CD4-positive, alpha-beta T cell (primary cell): ENCODE results near the gene ZNF780A. TPM values are rescaled to one million over a fixed set of nuclear protein-coding genes. Genes with fewer than 3 reads are reported as not detected.

Experiments used
- ATAC-seq: fragments of 200-7000 bp; cut with Tn5 transposase; one replicate; pipeline ENCODE4 v1.10.0; 2022; ENCODE audit warnings: mild to moderate bottlenecking; ENCODE audit not compliant: poor library complexity
- CTCF ChIA-PET: fragments of 350-600 bp; sonication (Branson Sonifier 250); formaldehyde crosslinking; loops from one replicate; lab custom pipeline; 2021; ENCODE audit warnings: antibody characterized with exemption, inconsistent platforms; lab: Charles Lee
- POLR2A ChIA-PET: fragments of 350-600 bp; sonication (Branson Sonifier 250); formaldehyde crosslinking; loops from one replicate; lab custom pipeline; 2021; ENCODE audit warnings: antibody characterized with exemption, inconsistent platforms; lab: Charles Lee
- DNase-seq, 14 experiments: peaks; one replicate each; pipeline ENCODE4 v3.0.0-alpha.2; 2013 to 2020; ENCODE audit warnings: mixed read lengths in 2 of 14
- H3K27ac ChIP-seq, 2 donors: one replicate each; pipeline versions ENCODE4 v1.5.1 to v1.7.0; 2013; ENCODE audit warnings: low read length in 2 of 2, low read depth in 1 of 2, mild to moderate bottlenecking in 1 of 2
- H3K27me3 ChIP-seq, 2 experiments: 1 replicate in 1 of 2; 2 replicates in 1 of 2; pipeline versions ENCODE4 v1.6.1 to v1.7.0; 2013; ENCODE audit warnings: low read length in 2 of 2, control low read depth in 1 of 2, mild to moderate bottlenecking in 1 of 2, moderate library complexity in 1 of 2; ENCODE audit not compliant: insufficient read depth in 2 of 2, control insufficient read depth in 1 of 2
- H3K36me3 ChIP-seq: one replicate; pipeline ENCODE4 v1.6.1; 2013; ENCODE audit warnings: low read length, control low read depth; ENCODE audit not compliant: insufficient read depth
- H3K4me1 ChIP-seq: one replicate; pipeline ENCODE4 v1.6.1; 2013; ENCODE audit warnings: low read length, control low read depth; ENCODE audit not compliant: insufficient read depth
- H3K4me3 ChIP-seq: one replicate; pipeline ENCODE4 v1.5.1; 2013; ENCODE audit warnings: mild to moderate bottlenecking, low read length, moderate library complexity
- H3K9me3 ChIP-seq, 2 experiments: 1 replicate in 1 of 2; 2 replicates in 1 of 2; pipeline versions ENCODE4 v1.6.1 to v1.7.0; 2013; ENCODE audit warnings: low read length in 2 of 2, mild to moderate bottlenecking in 2 of 2, control low read depth in 1 of 2, moderate library complexity in 1 of 2; ENCODE audit not compliant: control insufficient read depth in 1 of 2, insufficient read depth in 1 of 2
- H3K27ac Mint-ChIP-seq: one replicate; pipeline ENCODE4 v1.8.0; 2020; ENCODE audit warnings: mixed read lengths
- H3K27me3 Mint-ChIP-seq: one replicate; pipeline ENCODE4 v1.8.0; 2021; ENCODE audit warnings: mixed read lengths
- H3K36me3 Mint-ChIP-seq: one replicate; pipeline ENCODE4 v1.8.0; 2021; ENCODE audit warnings: low read depth, mixed read lengths
- H3K4me1 Mint-ChIP-seq: one replicate; pipeline ENCODE4 v1.8.0; 2021; ENCODE audit warnings: low read depth, mixed read lengths
- H3K4me3 Mint-ChIP-seq: one replicate; pipeline ENCODE4 v1.8.0; 2020; ENCODE audit warnings: mild to moderate bottlenecking, mixed read lengths
- H3K9me3 Mint-ChIP-seq: one replicate; pipeline ENCODE4 v1.8.0; 2020; ENCODE audit warnings: mixed read lengths
- CTCF ChIP-seq: fragments of 200-600 bp; IDR thresholded peaks from one replicate; pipeline ENCODE4 v1.8.0; 2022; ENCODE audit warnings: antibody characterized with exemption, mild to moderate bottlenecking
- intact Hi-C, 2 experiments: fragments of 100-400 bp; cut with DNase I in 1 of 2; cut with micrococcal nuclease in 1 of 2; formaldehyde crosslinking; loops; one replicate each; pipeline versions ENCODE4 v1.15.1 to v1.9.0; 2023 to 2025; cut with DNase I, micrococcal nuclease
- total RNA-seq, 174 experiments: library from RNA in 2 of 174; stranded (reverse) in 2 of 174; gene quantifications; one replicate each; pipeline ENCODE4 v1.2.3 and lab custom pipeline; 2021 to 2026

The ZNF780A gene
- total RNA-seq, 2 experiments from 2014 or later: 9.7 to 10.6 TPM

- H3K36me3 Mint-ChIP-seq: no peaks in the 10 kb centered on the region
- Histone ChIP-seq H3K4me1 (no peaks in the 10 kb centered on the region), H3K9me3 (peaks cover 0 to 4% of the 10 kb centered on the region in 2 experiments), H3K27me3 (no peaks in the 10 kb centered on the region), H3K4me3 (no peak overlapping the region), H3K27ac (no peak overlapping the region), H3K36me3 (no peaks in the 10 kb centered on the region)
- intact Hi-C loops: no loop called here
- no peak overlapping the region for H3K4me3 Mint-ChIP-seq
- ATAC-seq: no peak
- POLR2A ChIA-PET: interaction anchor here (0.9 kb wide), 1 partner anchor 54 kb away, joined by 3 read pairs; the partner anchor contains the start of gene ZNF780B
- peaks cover 2% of the 10 kb centered on the region for H3K9me3 Mint-ChIP-seq
- DNase-seq: no peak
- no peak overlapping the region for H3K27ac Mint-ChIP-seq
- H3K4me1 Mint-ChIP-seq: no peaks in the 10 kb centered on the region
- no peak for TF ChIP-seq CTCF
- CTCF ChIA-PET: no interaction called here
- peaks cover 5% of the 10 kb centered on the region for H3K27me3 Mint-ChIP-seq
Measured at GRCh38 chr19:40110570-40110969, 19.8 kb upstream of the ZNF780A start.

GRCh38 chr19:40104754-40105153 lies 14.0 kb upstream of the ZNF780A start:
- POLR2A ChIA-PET: no interaction called here
- TF ChIP-seq CTCF: no peak
- Histone ChIP-seq H3K27ac (no peak overlapping the region), H3K4me3 (no peak overlapping the region), H3K4me1 (no peaks in the 10 kb centered on the region), H3K36me3 (no peaks in the 10 kb centered on the region), H3K9me3 (no peaks in the 10 kb centered on the region), H3K27me3 (no peaks in the 10 kb centered on the region)
- H3K4me1 Mint-ChIP-seq: no peaks in the 10 kb centered on the region
- no peaks in the 10 kb centered on the region for H3K36me3 Mint-ChIP-seq
- no peak for DNase-seq
- CTCF ChIA-PET: no interaction called here
- H3K4me3 Mint-ChIP-seq: no peak overlapping the region
- no peak for ATAC-seq
- intact Hi-C loops: no loop called here
- no peaks in the 10 kb centered on the region for H3K27me3 Mint-ChIP-seq
- no peaks in the 10 kb centered on the region for H3K9me3 Mint-ChIP-seq
- no peak overlapping the region for H3K27ac Mint-ChIP-seq

- POLR2A ChIA-PET: interaction anchor here (1.4 kb wide), 1 partner anchor 13 kb away, joined by 3 read pairs; the partner anchor contains the start of gene ZNF780A
- H3K4me1 Mint-ChIP-seq: no peaks in the 10 kb centered on the region
- Histone ChIP-seq H3K9me3 (no peaks in the 10 kb centered on the region), H3K4me1 (no peaks in the 10 kb centered on the region), H3K4me3 (no peak overlapping the region), H3K27me3 (no peaks in the 10 kb centered on the region), H3K27ac (no peak overlapping the region), H3K36me3 (no peaks in the 10 kb centered on the region)
- no peaks in the 10 kb centered on the region for H3K36me3 Mint-ChIP-seq
- H3K27ac Mint-ChIP-seq: no peak overlapping the region
- no peaks in the 10 kb centered on the region for H3K9me3 Mint-ChIP-seq
- no peaks in the 10 kb centered on the region for H3K27me3 Mint-ChIP-seq
- intact Hi-C loops: no loop called here
- H3K4me3 Mint-ChIP-seq: no peak overlapping the region
- DNase-seq (no peak), ATAC-seq (no peak)
- no peak for TF ChIP-seq CTCF
- CTCF ChIA-PET: no interaction called here
Measured at GRCh38 chr19:40103600-40103999, 12.9 kb upstream of the ZNF780A start.
